A673 (cell line): Measurements from ENCODE around the gene RSKR. TPM values are rescaled to one million over a fixed set of nuclear protein-coding genes. Genes with fewer than 3 reads are reported as not detected.

ENCODE experiments used
- Bru-seq: library from RNA; stranded (reverse); fragments of 400-500 nt; gene quantifications from one replicate; lab custom pipeline; 2021; lab: Mats Ljungman, UMichigan
- BruChase-seq, 2 experiments: library from RNA; stranded (reverse); fragments of 400-500 nt; gene quantifications; one replicate each; lab custom pipeline; 2021; lab: Mats Ljungman, UMichigan
- BruUV-seq: library from RNA; stranded (reverse); fragments of 400-500 nt; replicated peaks from 2 replicates; lab custom pipeline; 2021; lab: Mats Ljungman, UMichigan
- CTCF ChIA-PET: fragments of 300-600 bp; sonication (Branson Sonifier 250); formaldehyde crosslinking; loops from one replicate; lab custom pipeline; 2022; ENCODE audit warnings: antibody characterized with exemption; lab: Charles Lee
- POLR2A ChIA-PET: fragments of 300-600 bp; sonication (Branson Sonifier 250); formaldehyde crosslinking; loops from one replicate; lab custom pipeline; 2022; ENCODE audit warnings: antibody characterized with exemption; ENCODE audit not compliant: low non-redundant PET; lab: Charles Lee
- DNase-seq: peaks from one replicate; pipeline ENCODE4 v3.0.0-alpha.2; 2015; ENCODE audit warnings: low spot score
- H3K27ac ChIP-seq: fragments of 200-600 bp; sonication (generic); 2 replicates; pipeline ENCODE4 v1.5.1; 2016; ENCODE audit warnings: mixed run types, low read depth, mild to moderate bottlenecking, mixed read lengths, antibody characterized with exemption, low read length; ENCODE audit not compliant: poor library complexity, severe bottlenecking
- H3K27me3 ChIP-seq: fragments of 200-600 bp; sonication (generic); replicated peaks from 2 replicates; pipeline ENCODE4 v1.6.1; 2017; ENCODE audit warnings: mixed run types, low read depth, mild to moderate bottlenecking, mixed read lengths, antibody characterized with exemption, low read length; ENCODE audit not compliant: insufficient read depth, poor library complexity
- H3K36me3 ChIP-seq: fragments of 200-600 bp; sonication (generic); 2 replicates; pipeline ENCODE4 v1.6.1; 2016; ENCODE audit warnings: mixed run types, mild to moderate bottlenecking, mixed read lengths, antibody characterized with exemption, low read length; ENCODE audit not compliant: insufficient read depth, poor library complexity, severe bottlenecking
- H3K4me1 ChIP-seq: fragments of 200-600 bp; sonication (generic); 2 replicates; pipeline ENCODE4 v1.6.1; 2017; ENCODE audit warnings: mixed run types, mild to moderate bottlenecking, mixed read lengths, antibody characterized with exemption, low read length; ENCODE audit not compliant: insufficient read depth, poor library complexity, severe bottlenecking
- H3K4me3 ChIP-seq: fragments of 200-600 bp; sonication (generic); 2 replicates; pipeline ENCODE4 v1.5.1; 2016; ENCODE audit warnings: low read depth, mixed run types, mild to moderate bottlenecking, mixed read lengths, low read length; ENCODE audit not compliant: poor library complexity, severe bottlenecking
- H3K9me3 ChIP-seq: fragments of 200-600 bp; sonication (generic); 2 replicates; pipeline ENCODE4 v1.6.1; 2016; ENCODE audit warnings: mixed run types, low read depth, mild to moderate bottlenecking, mixed read lengths, antibody characterized with exemption, low read length; ENCODE audit not compliant: poor library complexity, severe bottlenecking
- CTCF ChIP-seq: fragments of 300-800, 200-600 bp; sonication (generic); conservative IDR thresholded peaks from 2 replicates; pipeline ENCODE4 v1.5.1; 2017; ENCODE audit warnings: low read depth, mild to moderate bottlenecking, antibody characterized with exemption, low read length, moderate library complexity, mixed read lengths
- EZH2 ChIP-seq: fragments of 200-600 bp; sonication (generic); IDR thresholded peaks from 2 replicates; pipeline ENCODE4 v1.6.1; 2017; ENCODE audit warnings: borderline replicate concordance, low read depth, mild to moderate bottlenecking, mixed read lengths, antibody characterized with exemption, low read length; ENCODE audit not compliant: poor library complexity, severe bottlenecking
- intact Hi-C: fragments of 100-400 bp; cut with micrococcal nuclease; formaldehyde crosslinking; loops from one replicate; pipeline ENCODE4 v1.10.0; 2022; ENCODE audit not compliant: unreplicated experiment
- long read RNA-seq: library from polyadenylated mRNA; stranded (forward); transcript quantifications from one replicate; pipeline ENCODE4 v2.0.0, GENCODE V29; 2022
- total RNA-seq: library from RNA; stranded (reverse); gene quantifications from 2 replicates; pipeline ENCODE4 v1.2.3, GENCODE V29; 2021

RSKR gene
- total RNA-seq = 34.6 and 36.8 TPM in 2 replicates
- percentile 81 among the genes with signal in this experiment for Bru-seq, nascent RNA
- BruChase-seq, experiment 1, labeled RNA remaining after a 2-hour chase = percentile 95 among the genes with signal in this experiment
- BruChase-seq, experiment 2, labeled RNA remaining after a 6-hour chase = percentile 96 among the genes with signal in this experiment
- long read RNA-seq, partial matches to known transcripts = 0 of 2 reads
- long read RNA-seq, other reads (novel, unspliced or antisense) = 1 of 2 reads

GRCh38 chr17:28613931-28614381 is at the start of gene RSKR:
RSKR (minus strand) TSS chr17:28614185; CDS start chr17:28614161, 24 bp downstream.
- no peak within 1 kb of the TSS for H3K27ac ChIP-seq
- H3K27me3 ChIP-seq = no peaks in the 10 kb centered on the region
- H3K36me3 ChIP-seq = peaks cover 53% of the 10 kb centered on the region
- TF ChIP-seq CTCF (no peak), EZH2 (no peak)
- CTCF ChIA-PET = interaction anchor here (1.2 kb wide), 1 partner anchor 15 kb away, joined by 3 read pairs; no protein-coding TSS in a partner anchor
- POLR2A ChIA-PET = no interaction called here
- H3K4me3 ChIP-seq = no peak within 1 kb of the TSS
- no peak for DNase-seq
- no peaks in the 10 kb centered on the region for H3K4me1 ChIP-seq
- BruUV-seq = no TSS peak
- intact Hi-C loops = loop anchor here (1.0 kb wide), 1 partner anchor 120 kb away; no protein-coding TSS in a partner anchor
- no peaks in the 10 kb centered on the region for H3K9me3 ChIP-seq

GRCh38 chr17:28663723-28664122 is 49.7 kb upstream of the RSKR start:
- ChIA-PET CTCF (interaction anchor here (0.6 kb wide), 1 partner anchor 17 kb away, joined by 3 read pairs; no protein-coding TSS in a partner anchor), POLR2A (no interaction called here)
- TF ChIP-seq CTCF (no peak), EZH2 (no peak)
- DNase-seq = no peak
- no peaks in the 10 kb centered on the region for H3K9me3 ChIP-seq
- H3K36me3 ChIP-seq = peaks cover 13% of the 10 kb centered on the region
- H3K4me3 ChIP-seq = peak overlapping the region; percentile 85
- H3K27ac ChIP-seq = peak overlapping the region; percentile 96
- intact Hi-C loops = loop anchor here (5.0 kb wide), 1 partner anchor 49 kb away; the partner anchor contains the start of gene PROCA1
- BruUV-seq = no TSS peak
- H3K27me3 ChIP-seq = no peaks in the 10 kb centered on the region
- H3K4me1 ChIP-seq = peaks cover 18% of the 10 kb centered on the region

- H3K9me3 ChIP-seq = no peaks in the 10 kb centered on the region
- intact Hi-C loops = loop anchor here (5.0 kb wide), 1 partner anchor 50 kb away; the partner anchor contains the start of gene PROCA1
- H3K4me1 ChIP-seq = peaks cover 18% of the 10 kb centered on the region
- H3K4me3 ChIP-seq = peak overlapping the region; percentile 85
- ChIA-PET CTCF (no interaction called here), POLR2A (no interaction called here)
- DNase-seq = no peak
- H3K36me3 ChIP-seq = peaks cover 7% of the 10 kb centered on the region
- BruUV-seq = TSS peak; percentile 57
- H3K27me3 ChIP-seq = no peaks in the 10 kb centered on the region
- H3K27ac ChIP-seq = peak overlapping the region; percentile 96
- no peak for TF ChIP-seq EZH2
- no peak for TF ChIP-seq CTCF
These were observed 48.5 kb upstream of the RSKR start for GRCh38 chr17:28662527-28662829.
